Endothelial cell of umbilical vein (primary cell): Measurements from ENCODE around the gene LRP1B. TPM values are rescaled to one million over a fixed set of nuclear protein-coding genes. Genes with fewer than 3 reads are reported as not detected.

Experiments used
- BruUV-seq: library from RNA; stranded (reverse); fragments of 400-500 nt; replicated peaks from 2 replicates; lab custom pipeline; 2021; lab: Mats Ljungman, UMichigan
- CTCF ChIA-PET: fragments of 300-600, 350-600 bp; sonication (Branson Sonifier 250); formaldehyde crosslinking; loops from one replicate; lab custom pipeline; 2021; ENCODE audit warnings: antibody characterized with exemption, inconsistent platforms; lab: Charles Lee
- POLR2A ChIA-PET: fragments of 300-600, 350-600 bp; sonication (Branson Sonifier 250); formaldehyde crosslinking; loops from one replicate; lab custom pipeline; 2021; ENCODE audit warnings: antibody characterized with exemption, inconsistent platforms; lab: Charles Lee
- DNase-seq: peaks from one replicate; pipeline ENCODE4 v3.0.0-alpha.2; 2011; ENCODE audit warnings: low read depth, low spot score
- FAIRE-seq: peaks from 2 replicates; lab custom pipeline; 2011; peaks lifted over from hg19 to GRCh38; lab: Jason Lieb, UNC
- H2AFZ ChIP-seq: 2 replicates; pipeline ENCODE4 v1.6.0; 2012; ENCODE audit warnings: low read depth, low read length, control low read depth, inconsistent platforms
- H3K27ac ChIP-seq: 2 replicates; pipeline ENCODE4 v1.5.1; 2011; ENCODE audit warnings: low read depth, mild to moderate bottlenecking, control low read depth, low read length, moderate library complexity; ENCODE audit not compliant: insufficient read depth
- H3K27me3 ChIP-seq, 2 experiments: 2 replicates each; pipeline versions ENCODE4 v1.6.0 to v1.6.1; 2011; ENCODE audit warnings: low read length in 2 of 2, mixed read lengths in 1 of 2; ENCODE audit not compliant: control insufficient read depth in 2 of 2, insufficient read depth in 2 of 2
- H3K36me3 ChIP-seq, 2 experiments: 2 replicates in 1 of 2; 3 replicates in 1 of 2; pipeline ENCODE4 v1.5.1; 2011; ENCODE audit warnings: low read length in 2 of 2, mild to moderate bottlenecking in 1 of 2, moderate library complexity in 1 of 2; ENCODE audit not compliant: control insufficient read depth in 2 of 2, insufficient read depth in 2 of 2; ENCODE audit errors: extremely low read depth in 1 of 2
- H3K4me1 ChIP-seq: 3 replicates; pipeline ENCODE4 v1.5.1; 2011; ENCODE audit warnings: mild to moderate bottlenecking, low read length; ENCODE audit not compliant: control insufficient read depth, insufficient read depth; ENCODE audit errors: extremely low read depth
- H3K4me2 ChIP-seq: 2 replicates; pipeline ENCODE4 v1.6.1; 2011; ENCODE audit warnings: low read length, control low read depth, mixed read lengths; ENCODE audit not compliant: insufficient read depth
- H3K4me3 ChIP-seq, 3 experiments: fragments of 200-600 bp in 1 of 3; sonication (generic), shearing (Covaris generic) in 1 of 3; replicated peaks in 1 of 3; 2 replicates each; pipeline ENCODE4 v1.5.1; 2011 to 2016; ENCODE audit warnings: control low read depth in 3 of 3, low read length in 3 of 3, mild to moderate bottlenecking in 2 of 3, inconsistent platforms in 1 of 3, low read depth in 1 of 3, moderate library complexity in 1 of 3; ENCODE audit not compliant: insufficient read depth in 1 of 3
- H3K79me2 ChIP-seq: 2 replicates; pipeline ENCODE4 v1.6.0; 2012; ENCODE audit warnings: low read length, inconsistent platforms; ENCODE audit not compliant: control insufficient read depth, insufficient read depth
- H3K9ac ChIP-seq: replicated peaks from 2 replicates; pipeline ENCODE3; 2011; ENCODE audit warnings: low read length, control low read depth; ENCODE audit not compliant: insufficient read depth; ENCODE audit errors: extremely low read depth
- H3K9me1 ChIP-seq: replicated peaks from 3 replicates; pipeline ENCODE4 v1.6.0; 2011; ENCODE audit warnings: mild to moderate bottlenecking, low read length; ENCODE audit not compliant: control insufficient read depth, insufficient read depth; ENCODE audit errors: extremely low read depth
- H3K9me3 ChIP-seq: replicated peaks from 2 replicates; pipeline ENCODE4 v1.5.1; 2012; ENCODE audit warnings: low read length, inconsistent platforms; ENCODE audit not compliant: control insufficient read depth, insufficient read depth
- H4K20me1 ChIP-seq: replicated peaks from 2 replicates; pipeline ENCODE3; 2011; ENCODE audit warnings: mild to moderate bottlenecking, low read length; ENCODE audit not compliant: control insufficient read depth, insufficient read depth; ENCODE audit errors: extremely low read depth
- CTCF ChIP-seq, 2 donors: IDR thresholded peaks; 1 replicate in 1 of 2; 2 replicates in 1 of 2; pipeline ENCODE4 v1.5.1; 2011; ENCODE audit warnings: low read length in 2 of 2, mild to moderate bottlenecking in 2 of 2, moderate library complexity in 2 of 2, control low read depth in 1 of 2, inconsistent platforms in 1 of 2, low read depth in 1 of 2; ENCODE audit not compliant: insufficient read depth in 1 of 2; ENCODE audit errors: extremely low read depth in 1 of 2
- EZH2 ChIP-seq: IDR thresholded peaks from 2 replicates; pipeline ENCODE4 v1.6.1; 2012; ENCODE audit warnings: borderline replicate concordance, low read depth, mild to moderate bottlenecking, moderate library complexity, low read length, inconsistent platforms; ENCODE audit not compliant: severe bottlenecking
- FOS ChIP-seq: IDR thresholded peaks from 2 replicates; pipeline ENCODE4 v1.6.1; 2011; ENCODE audit warnings: mild to moderate bottlenecking, low read length, moderate library complexity, borderline replicate concordance; ENCODE audit not compliant: insufficient read depth
- GATA2 ChIP-seq: IDR thresholded peaks from 2 replicates; pipeline ENCODE4 v1.7.0; 2011; ENCODE audit warnings: low read depth, mild to moderate bottlenecking, moderate library complexity, mixed read lengths, low read length; ENCODE audit not compliant: insufficient read length, insufficient read depth
- JUN ChIP-seq: IDR thresholded peaks from 2 replicates; pipeline ENCODE4 v1.6.1; 2011; ENCODE audit warnings: borderline replicate concordance, low read depth; ENCODE audit not compliant: insufficient read length, insufficient read depth
- MAX ChIP-seq: IDR thresholded peaks from 2 replicates; pipeline ENCODE4 v1.6.1; 2011; ENCODE audit not compliant: insufficient read depth, insufficient read length
- MYC ChIP-seq: IDR thresholded peaks from one replicate; pipeline ENCODE4 v1.6.1; 2011; ENCODE audit warnings: mild to moderate bottlenecking, low read depth, low read length
- POLR2A ChIP-seq: IDR thresholded peaks from 2 replicates; pipeline ENCODE4 v1.6.1; 2012; ENCODE audit warnings: low read depth, mild to moderate bottlenecking, control low read depth, low read length
- POLR2AphosphoS5 ChIP-seq: IDR thresholded peaks from 2 replicates; pipeline ENCODE4 v1.6.1; 2012; ENCODE audit warnings: low read depth, mild to moderate bottlenecking, control low read depth, low read length, moderate library complexity; ENCODE audit not compliant: insufficient read depth
- dilution Hi-C: fragments of 300-500 bp; cut with MboI; formaldehyde crosslinking; loops from one replicate; pipeline ENCODE4 v1.15.0; 2019; ENCODE audit warnings: low sequenced_read_pairs; ENCODE audit not compliant: extremely low pct_ligation_motif_present
- intact Hi-C: fragments of 100-400 bp; cut with micrococcal nuclease; formaldehyde crosslinking; loops from one replicate; pipeline ENCODE4 v1.10.0; 2022
- polyA plus RNA-seq, 4 experiments: library from polyadenylated mRNA; depleted of rRNA in 3 of 4; stranded (reverse) in 3 of 4; unstranded in 1 of 4; fragments of >200 nt; gene quantifications; 2 replicates each; pipeline versions ENCODE4 v1.2.1 to v1.2.3, GENCODE V29; 2011 to 2012; ENCODE audit warnings: missing spikeins in 1 of 4
- total RNA-seq: library from RNA; stranded (reverse); gene quantifications from 2 replicates; pipeline ENCODE4 v1.2.3, GENCODE V29; 2021

LRP1B gene
- total and polyA plus RNA-seq, 2 donors (not counting 3 experiments of a cell fraction or from before 2014, with no cell fraction given), result 0.03 to 0.07 TPM

- Histone ChIP-seq H3K9me3 (no peaks in the 10 kb centered on the region), H3K4me1 (no peaks in the 10 kb centered on the region), H3K79me2 (no peaks in the 10 kb centered on the region), H4K20me1 (no peaks in the 10 kb centered on the region), H3K36me3 (no peaks in the 10 kb centered on the region), H3K4me3 (no peak overlapping the region), H2AFZ (no peak overlapping the region), H3K9ac (no peak overlapping the region), H3K27ac (no peak overlapping the region), H3K27me3 (no peaks in the 10 kb centered on the region), H3K9me1 (no peaks in the 10 kb centered on the region), H3K4me2 (no peak overlapping the region)
- DNase-seq (no peak), FAIRE-seq (no peak)
- no TSS peak for BruUV-seq
- ChIA-PET CTCF (no interaction called here), POLR2A (no interaction called here)
- dilution Hi-C loops (no loop called here), intact Hi-C loops (no loop called here)
- TF ChIP-seq MYC, result no peak
- TF ChIP-seq POLR2AphosphoS5, result no peak
- no peak for TF ChIP-seq CTCF (IDR thresholded peaks at IDR 0.05; ENCODE audit: extremely low read depth in 1 of 2, insufficient read depth in 1 of 2, low read depth in 1 of 2, low read length in 2 of 2)
- TF ChIP-seq MAX, result no peak
- no peak for TF ChIP-seq EZH2
- TF ChIP-seq FOS, result no peak
- TF ChIP-seq GATA2, result no peak
- TF ChIP-seq JUN, result no peak
- no peak for TF ChIP-seq POLR2A
Observed at GRCh38 chr2:141906678-141907077, 224.1 kb downstream of the LRP1B start.
